ENCODE results near the gene FN1.

The FN1 gene

DNA sequence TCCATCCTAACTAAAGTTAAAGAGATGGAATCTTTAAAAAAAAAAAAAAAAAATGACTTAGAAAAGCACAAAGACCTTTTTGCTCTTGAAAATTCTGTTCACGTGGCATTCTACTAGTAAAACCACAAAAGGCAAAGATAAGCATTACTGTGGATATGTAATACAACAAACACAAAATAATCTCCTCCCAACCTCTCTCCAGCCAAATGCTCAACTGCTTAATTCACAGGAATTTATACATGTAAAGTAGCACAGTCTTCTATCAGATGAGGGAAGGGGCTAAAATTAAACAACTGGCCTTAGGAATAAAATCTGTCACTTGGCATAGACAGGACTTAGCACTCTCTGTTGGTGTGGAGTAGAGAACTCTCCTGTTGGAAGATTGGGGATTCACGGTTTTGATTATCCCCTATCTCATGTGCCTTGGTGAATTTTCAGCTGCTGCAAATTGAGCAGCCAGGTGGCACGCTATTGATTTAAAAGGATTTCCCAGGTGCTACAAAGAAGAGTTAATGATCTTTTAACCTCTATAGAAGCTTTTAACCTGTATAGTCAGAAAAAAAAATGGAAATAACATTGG is 66.6 kb downstream of the FN1 start:
- Histone ChIP-seq H3K4me1 (ENCODE audit: control insufficient read depth, insufficient read depth, low read length) (no peaks in the 10 kb centered on the region), H3K4me3 (ENCODE audit: low read depth, low read length) (no peak overlapping the region), H3K9me3 (ENCODE audit: control insufficient read depth, insufficient read depth, low read depth, low read length) (no peaks in the 10 kb centered on the region), H3K27ac (ENCODE audit: low read depth, low read length) (no peak overlapping the region), H3K9ac (ENCODE audit: low read length) (no peak overlapping the region), H3K36me3 (ENCODE audit: control insufficient read depth, insufficient read depth, low read length) (peaks cover 88% of the 10 kb centered on the region), H3K27me3 (ENCODE audit: control insufficient read depth, insufficient read depth, low read length) (no peaks in the 10 kb centered on the region)

DNA sequence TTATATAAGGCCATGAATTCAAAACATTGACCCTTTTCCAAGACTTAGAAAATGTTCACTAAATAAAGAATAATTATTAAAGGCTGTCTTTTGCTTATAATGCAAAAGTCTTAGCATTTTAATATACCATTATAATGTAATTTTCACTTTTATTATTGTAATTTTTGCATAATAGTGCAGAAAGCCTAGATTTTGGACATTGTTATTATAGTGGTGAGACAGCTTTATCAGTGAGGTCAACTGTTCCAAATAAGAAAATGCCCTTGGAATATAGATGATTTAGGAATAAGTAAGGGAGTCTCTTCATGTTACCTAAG is 67.4 kb downstream of the FN1 start:
- Histone ChIP-seq H3K9ac (ENCODE audit: low read length) (no peak overlapping the region), H3K36me3 (ENCODE audit: control insufficient read depth, insufficient read depth, low read length) (peaks cover 91% of the 10 kb centered on the region), H3K27me3 (ENCODE audit: control insufficient read depth, insufficient read depth, low read length) (no peaks in the 10 kb centered on the region), H3K4me1 (ENCODE audit: control insufficient read depth, insufficient read depth, low read length) (no peaks in the 10 kb centered on the region), H3K9me3 (ENCODE audit: control insufficient read depth, insufficient read depth, low read depth, low read length) (no peaks in the 10 kb centered on the region), H3K27ac (ENCODE audit: low read depth, low read length) (no peak overlapping the region), H3K4me3 (ENCODE audit: low read depth, low read length) (no peak overlapping the region)

GRCh38 chr2:215367662-215368492 is 68.0 kb downstream of the FN1 start:
- no peaks in the 10 kb centered on the region for H3K27me3 ChIP-seq (ENCODE audit: control insufficient read depth, insufficient read depth, low read length)
- H3K36me3 ChIP-seq (ENCODE audit: control insufficient read depth, insufficient read depth, low read length) = peaks cover 91% of the 10 kb centered on the region
- H3K9ac ChIP-seq (ENCODE audit: low read length) = no peak overlapping the region
- no peak overlapping the region for H3K4me3 ChIP-seq (ENCODE audit: low read depth, low read length)
- H3K4me1 ChIP-seq (ENCODE audit: control insufficient read depth, insufficient read depth, low read length) = no peaks in the 10 kb centered on the region
- H3K9me3 ChIP-seq (ENCODE audit: control insufficient read depth, insufficient read depth, low read depth, low read length) = no peaks in the 10 kb centered on the region
- no peak overlapping the region for H3K27ac ChIP-seq (ENCODE audit: low read depth, low read length)

DNA sequence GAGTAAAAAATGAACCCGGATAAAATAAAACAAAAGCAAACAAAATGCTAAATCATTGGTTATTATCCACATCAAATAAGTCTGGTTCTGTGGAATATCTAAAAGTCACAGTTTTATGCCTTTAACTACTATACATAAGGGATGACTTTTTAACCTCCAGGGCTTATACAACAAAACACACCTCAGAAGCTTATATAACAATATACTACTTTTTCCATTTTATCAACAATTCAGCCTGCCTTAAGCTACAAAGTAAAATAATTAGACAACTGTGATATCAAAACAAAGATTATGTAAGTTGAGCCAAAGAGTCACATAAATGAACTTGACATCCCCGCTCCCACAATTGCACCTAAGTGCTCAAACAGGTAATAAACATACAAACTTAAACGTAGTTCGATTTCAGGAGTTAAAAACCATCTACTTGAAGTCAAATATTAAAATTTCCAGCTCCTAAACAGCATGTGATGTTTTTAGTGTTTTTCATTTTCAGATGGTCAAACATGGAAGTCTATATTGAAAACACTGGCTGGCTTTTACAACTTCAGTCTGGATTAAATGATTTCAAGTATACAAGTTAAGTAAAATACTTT is 69.3 kb downstream of the FN1 start:
- Histone ChIP-seq H3K27ac (ENCODE audit: low read depth, low read length) (no peak overlapping the region), H3K4me3 (ENCODE audit: low read depth, low read length) (no peak overlapping the region), H3K36me3 (ENCODE audit: control insufficient read depth, insufficient read depth, low read length) (peaks cover 92% of the 10 kb centered on the region), H3K4me1 (ENCODE audit: control insufficient read depth, insufficient read depth, low read length) (no peaks in the 10 kb centered on the region), H3K27me3 (ENCODE audit: control insufficient read depth, insufficient read depth, low read length) (no peaks in the 10 kb centered on the region), H3K9ac (ENCODE audit: low read length) (no peak overlapping the region), H3K9me3 (ENCODE audit: control insufficient read depth, insufficient read depth, low read depth, low read length) (no peaks in the 10 kb centered on the region)

DNA sequence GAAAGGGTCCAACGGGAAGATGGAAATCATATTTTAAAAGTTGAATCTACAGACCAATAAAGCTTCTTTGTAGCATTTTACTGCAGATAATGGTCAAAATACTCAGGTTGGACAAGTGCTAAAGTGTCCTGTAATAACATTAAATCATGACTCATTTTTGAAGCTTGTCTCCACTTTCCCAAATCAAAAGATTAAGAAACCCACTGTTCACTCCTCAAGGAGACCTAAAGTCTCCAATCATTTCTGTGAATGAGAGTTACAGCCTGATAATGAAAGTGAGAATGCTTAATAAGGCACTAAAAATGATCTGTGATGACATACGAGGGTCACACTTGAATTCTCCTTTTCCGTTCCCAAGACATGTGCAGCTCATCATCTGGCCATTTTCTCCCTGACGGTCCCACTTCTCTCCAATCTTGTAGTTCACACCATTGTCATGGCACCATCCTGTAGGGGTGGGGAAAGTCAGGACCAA is 70.6 kb downstream of the FN1 start:
- Histone ChIP-seq H3K9ac (ENCODE audit: low read length) (no peak overlapping the region), H3K4me3 (ENCODE audit: low read depth, low read length) (no peak overlapping the region), H3K9me3 (ENCODE audit: control insufficient read depth, insufficient read depth, low read depth, low read length) (no peaks in the 10 kb centered on the region), H3K27me3 (ENCODE audit: control insufficient read depth, insufficient read depth, low read length) (no peaks in the 10 kb centered on the region), H3K36me3 (ENCODE audit: control insufficient read depth, insufficient read depth, low read length) (peaks cover 93% of the 10 kb centered on the region), H3K4me1 (ENCODE audit: control insufficient read depth, insufficient read depth, low read length) (no peaks in the 10 kb centered on the region), H3K27ac (ENCODE audit: low read depth, low read length) (no peak overlapping the region)

DNA sequence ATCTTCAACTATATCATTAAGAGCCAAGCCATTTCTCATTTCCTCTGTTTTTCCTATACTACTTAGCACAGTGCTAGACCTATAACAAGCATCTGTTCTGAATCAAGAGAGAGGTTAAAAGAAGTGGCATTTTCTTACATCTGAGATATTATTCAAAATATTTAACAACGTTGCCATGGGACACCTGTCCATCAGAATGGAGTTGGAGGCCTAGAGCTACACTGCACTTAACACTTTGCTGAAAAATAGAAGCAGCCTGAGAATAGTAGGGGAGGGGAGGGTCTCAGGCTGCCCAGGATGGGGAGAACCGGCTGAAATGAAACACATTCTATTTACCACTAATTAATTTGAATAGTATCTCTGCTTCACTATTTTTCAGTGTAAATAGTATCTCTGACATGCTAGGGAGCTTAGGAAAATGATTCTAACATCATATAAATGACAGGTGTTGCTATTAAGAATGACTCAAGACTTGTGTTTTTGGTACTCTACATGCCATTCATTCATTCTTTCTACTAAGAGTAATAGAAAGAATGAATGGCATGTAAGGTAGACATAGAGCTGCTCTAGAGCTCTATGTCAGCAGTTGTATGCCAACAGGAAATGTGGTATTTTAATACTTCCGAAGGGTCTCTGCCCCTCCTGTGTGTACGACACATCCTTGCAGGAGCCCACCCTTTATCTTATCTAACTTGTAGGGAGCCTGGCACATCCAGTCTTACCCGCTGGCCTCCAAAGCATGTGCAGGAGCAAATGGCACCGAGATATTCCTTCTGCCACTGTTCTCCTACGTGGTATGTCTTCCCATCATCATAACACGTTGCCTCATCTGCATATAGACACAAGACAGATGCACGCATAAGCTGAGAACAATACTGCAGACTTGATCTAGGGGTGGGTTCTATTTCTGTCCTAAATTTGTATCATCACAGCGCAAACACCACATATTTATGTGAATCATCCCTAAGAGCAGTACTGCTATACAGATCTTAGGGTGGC is 71.4 kb downstream of the FN1 start:
- Histone ChIP-seq H3K27ac (ENCODE audit: low read depth, low read length) (no peak overlapping the region), H3K9ac (ENCODE audit: low read length) (no peak overlapping the region), H3K27me3 (ENCODE audit: control insufficient read depth, insufficient read depth, low read length) (no peaks in the 10 kb centered on the region), H3K4me1 (ENCODE audit: control insufficient read depth, insufficient read depth, low read length) (no peaks in the 10 kb centered on the region), H3K4me3 (ENCODE audit: low read depth, low read length) (no peak overlapping the region), H3K9me3 (ENCODE audit: control insufficient read depth, insufficient read depth, low read depth, low read length) (no peaks in the 10 kb centered on the region), H3K36me3 (ENCODE audit: control insufficient read depth, insufficient read depth, low read length) (peaks cover 92% of the 10 kb centered on the region)

DNA sequence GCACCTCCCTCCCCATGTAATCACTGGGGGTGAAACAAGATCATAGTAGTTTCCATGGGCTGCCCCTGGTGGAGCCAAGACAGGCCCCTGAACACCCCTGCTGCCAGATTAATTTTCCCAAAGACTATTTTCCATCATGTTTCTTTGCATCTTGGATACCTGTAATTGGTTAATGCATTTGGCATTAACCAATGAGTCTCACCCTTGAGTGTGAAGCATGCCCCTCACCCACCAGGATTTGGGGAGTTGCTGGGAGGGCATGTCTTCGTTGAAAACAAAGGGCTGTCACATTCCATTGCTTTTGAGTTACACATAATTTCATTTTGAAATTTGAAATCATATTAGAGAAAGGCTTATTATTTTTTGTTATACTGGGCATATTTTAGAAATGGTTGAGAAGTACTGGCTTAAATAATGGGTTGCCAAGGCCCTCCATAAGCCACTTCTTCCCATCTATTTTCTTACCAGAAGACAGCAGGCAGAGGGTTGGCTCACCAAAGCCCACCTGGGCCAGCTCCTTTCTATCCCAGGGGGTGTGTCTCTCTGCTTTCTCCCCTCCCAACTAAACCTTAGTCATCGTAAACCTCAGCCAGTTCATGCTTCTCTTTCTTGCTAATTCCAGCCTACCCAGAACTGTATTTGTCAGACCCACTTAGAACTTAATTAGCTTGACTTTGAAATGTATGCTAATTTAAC is 72.3 kb downstream of the FN1 start:
- Histone ChIP-seq H3K27me3 (ENCODE audit: control insufficient read depth, insufficient read depth, low read length) (no peaks in the 10 kb centered on the region), H3K9me3 (ENCODE audit: control insufficient read depth, insufficient read depth, low read depth, low read length) (no peaks in the 10 kb centered on the region), H3K9ac (ENCODE audit: low read length) (no peak overlapping the region), H3K27ac (ENCODE audit: low read depth, low read length) (no peak overlapping the region), H3K4me1 (ENCODE audit: control insufficient read depth, insufficient read depth, low read length) (no peaks in the 10 kb centered on the region), H3K36me3 (ENCODE audit: control insufficient read depth, insufficient read depth, low read length) (peaks cover 92% of the 10 kb centered on the region), H3K4me3 (ENCODE audit: low read depth, low read length) (no peak overlapping the region)

GRCh38 chr2:215363039-215363438 is 72.8 kb downstream of the FN1 start:
- H3K9ac ChIP-seq (ENCODE audit: low read length) = no peak overlapping the region

DNA sequence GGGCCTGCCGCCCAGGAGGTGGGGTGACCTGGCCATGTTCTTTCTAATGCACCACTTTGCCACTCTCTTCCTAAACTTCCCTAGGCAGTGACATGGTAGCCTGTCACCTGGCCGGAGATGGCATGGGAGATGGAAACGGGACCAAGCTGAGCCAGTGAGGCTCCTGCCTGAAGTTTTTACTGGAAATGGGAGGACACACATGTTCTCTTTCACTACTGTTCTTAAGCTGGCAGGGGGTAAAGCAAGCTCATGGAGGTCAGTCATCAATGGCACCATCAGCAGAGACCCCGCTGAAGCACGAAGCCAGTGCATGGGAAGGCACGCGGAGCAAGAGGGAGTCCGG is 73.3 kb downstream of the FN1 start:
- Histone ChIP-seq H3K4me3 (ENCODE audit: low read depth, low read length) (no peak overlapping the region), H3K9me3 (ENCODE audit: control insufficient read depth, insufficient read depth, low read depth, low read length) (no peaks in the 10 kb centered on the region), H3K4me1 (ENCODE audit: control insufficient read depth, insufficient read depth, low read length) (no peaks in the 10 kb centered on the region), H3K9ac (ENCODE audit: low read length) (no peak overlapping the region), H3K36me3 (ENCODE audit: control insufficient read depth, insufficient read depth, low read length) (peaks cover 81% of the 10 kb centered on the region), H3K27ac (ENCODE audit: low read depth, low read length) (no peak overlapping the region), H3K27me3 (ENCODE audit: control insufficient read depth, insufficient read depth, low read length) (no peaks in the 10 kb centered on the region)

More at GRCh38 chr2:215363039-215363438, 72.8 kb downstream of the FN1 start:
- no peaks in the 10 kb centered on the region for H3K27me3 ChIP-seq (ENCODE audit: control insufficient read depth, insufficient read depth, low read length)
- no peak overlapping the region for H3K27ac ChIP-seq (ENCODE audit: low read depth, low read length)
- no peak overlapping the region for H3K4me3 ChIP-seq (ENCODE audit: low read depth, low read length)
- H3K36me3 ChIP-seq (ENCODE audit: control insufficient read depth, insufficient read depth, low read length) = peaks cover 86% of the 10 kb centered on the region
- H3K4me1 ChIP-seq (ENCODE audit: control insufficient read depth, insufficient read depth, low read length) = no peaks in the 10 kb centered on the region
- no peaks in the 10 kb centered on the region for H3K9me3 ChIP-seq (ENCODE audit: control insufficient read depth, insufficient read depth, low read depth, low read length)

- Histone ChIP-seq H3K27me3 (ENCODE audit: control insufficient read depth, insufficient read depth, low read length) (no peaks in the 10 kb centered on the region), H3K9ac (ENCODE audit: low read length) (no peak overlapping the region), H3K9me3 (ENCODE audit: control insufficient read depth, insufficient read depth, low read depth, low read length) (no peaks in the 10 kb centered on the region), H3K4me1 (ENCODE audit: control insufficient read depth, insufficient read depth, low read length) (0 out of 2 replicates have a peak, but pooled peaks cover 4% of the 10 kb centered on the region), H3K27ac (ENCODE audit: low read depth, low read length) (no peak overlapping the region), H3K36me3 (ENCODE audit: control insufficient read depth, insufficient read depth, low read length) (peaks cover 76% of the 10 kb centered on the region), H3K4me3 (ENCODE audit: low read depth, low read length) (no peak overlapping the region)
These were observed 73.8 kb downstream of the FN1 start for GRCh38 chr2:215361876-215362561.

Measured in HUES6 (cell line).